GM18909 (cell line): ENCODE results near the gene LRCH4.

ENCODE experiments used
- ATAC-seq: cut with Tn5 transposase; IDR thresholded peaks from one replicate; pipeline ENCODE4 v1.9.1; 2021; ENCODE audit warnings: mild to moderate bottlenecking; ENCODE audit not compliant: unreplicated experiment, poor library complexity

The LRCH4 gene

DNA sequence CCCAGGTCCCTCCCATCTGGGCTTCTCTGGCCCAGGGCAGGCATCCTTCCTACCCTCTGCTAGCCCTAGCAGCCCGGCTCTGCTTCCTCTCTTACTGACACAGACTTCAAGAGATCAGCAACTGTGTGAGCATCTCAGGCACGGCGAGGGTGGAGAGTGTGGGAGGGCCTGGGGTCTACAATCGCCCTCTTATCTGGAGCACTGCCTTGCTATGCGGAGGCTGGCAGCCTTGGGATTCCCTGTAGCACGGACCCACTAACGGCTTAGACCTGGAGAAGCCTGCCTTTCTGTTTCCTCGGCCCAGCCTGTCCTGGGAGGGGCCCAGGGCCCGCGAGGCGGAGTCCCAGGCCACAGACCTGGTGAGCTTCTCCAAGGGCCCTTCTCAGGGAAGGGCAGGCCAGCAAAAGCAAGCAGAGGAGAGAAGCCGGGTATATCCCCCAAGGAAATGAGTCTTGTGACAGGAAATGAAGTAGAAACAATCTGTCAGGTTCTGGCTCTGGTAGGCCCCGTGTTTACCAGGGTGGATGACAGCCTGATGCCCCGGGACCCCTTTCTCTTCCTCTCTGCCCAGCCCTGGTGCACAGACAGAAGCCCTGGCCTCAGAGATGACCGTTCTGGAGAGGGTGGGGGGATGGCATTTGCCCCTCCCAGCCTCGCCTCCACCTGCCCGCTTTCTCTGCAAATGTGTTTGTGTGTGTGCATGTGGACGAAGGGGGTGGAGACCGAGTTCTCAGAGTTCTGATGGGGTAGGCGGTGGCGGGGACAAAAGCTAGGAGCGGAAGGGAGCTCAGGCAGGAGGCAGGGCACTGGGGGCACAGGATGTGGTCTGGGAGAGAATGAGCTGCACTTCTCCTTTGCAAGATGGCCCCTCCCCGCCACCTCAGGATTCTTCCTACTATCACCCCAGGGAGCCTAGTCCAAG, 2.5 kb downstream of the LRCH4 start:
- no peak for ATAC-seq

DNA sequence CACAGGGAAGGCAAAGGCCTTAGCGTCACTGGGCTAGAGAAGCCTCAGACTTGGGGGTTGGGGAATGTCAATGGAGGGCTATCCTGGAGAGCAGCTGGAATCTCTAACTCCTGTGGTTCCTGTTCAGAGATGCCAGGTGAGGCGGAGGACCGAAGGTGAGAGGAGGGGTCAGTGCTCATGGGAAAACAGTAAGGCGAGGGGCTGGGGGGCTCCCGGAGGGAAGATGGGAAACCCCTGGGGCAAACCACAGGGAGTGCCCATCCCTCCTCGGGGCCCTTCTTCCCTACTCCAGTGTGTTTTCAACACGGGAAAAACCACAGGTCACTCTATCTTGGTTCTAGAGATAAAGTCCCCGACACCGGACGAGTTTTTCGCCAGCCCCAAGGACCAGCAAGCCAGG, 3.3 kb downstream of the LRCH4 start:
- ATAC-seq: no peak

GRCh38 chr7:100582041-100582579, 3.8 kb downstream of the LRCH4 start:
- no peak for ATAC-seq

DNA sequence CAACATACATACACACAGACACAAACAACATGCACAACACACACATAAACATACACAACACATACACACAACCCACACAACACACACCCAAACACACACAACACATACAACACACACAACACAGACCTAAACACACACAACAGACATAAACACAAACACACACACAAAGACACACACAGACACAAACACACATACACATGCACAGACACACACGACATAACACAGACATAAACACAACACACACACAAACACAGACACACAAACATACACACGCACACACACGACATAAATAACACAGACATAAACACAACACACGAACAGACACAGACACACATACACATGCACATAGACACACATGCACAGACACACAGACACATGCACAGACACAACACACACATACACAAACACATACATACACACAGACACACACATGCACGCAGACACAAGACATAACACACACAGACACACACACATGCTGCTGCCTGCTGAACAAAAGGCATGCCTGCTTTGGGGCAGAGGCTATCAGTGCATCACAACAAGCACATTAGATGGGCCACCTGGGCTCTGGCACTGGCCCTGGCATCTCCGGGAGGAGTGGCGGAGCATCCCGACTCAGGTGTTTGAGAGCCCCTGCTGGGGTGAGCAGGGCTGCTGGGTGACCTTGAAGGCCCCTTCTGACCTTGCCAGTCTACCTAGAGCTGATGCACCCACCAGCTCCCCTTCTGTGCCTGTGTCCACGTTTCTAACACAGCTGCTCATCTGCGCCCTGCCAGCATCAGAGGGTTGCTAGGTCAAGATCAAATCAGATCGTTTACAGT, 5.3 kb downstream of the LRCH4 start:
- ATAC-seq: no peak

DNA sequence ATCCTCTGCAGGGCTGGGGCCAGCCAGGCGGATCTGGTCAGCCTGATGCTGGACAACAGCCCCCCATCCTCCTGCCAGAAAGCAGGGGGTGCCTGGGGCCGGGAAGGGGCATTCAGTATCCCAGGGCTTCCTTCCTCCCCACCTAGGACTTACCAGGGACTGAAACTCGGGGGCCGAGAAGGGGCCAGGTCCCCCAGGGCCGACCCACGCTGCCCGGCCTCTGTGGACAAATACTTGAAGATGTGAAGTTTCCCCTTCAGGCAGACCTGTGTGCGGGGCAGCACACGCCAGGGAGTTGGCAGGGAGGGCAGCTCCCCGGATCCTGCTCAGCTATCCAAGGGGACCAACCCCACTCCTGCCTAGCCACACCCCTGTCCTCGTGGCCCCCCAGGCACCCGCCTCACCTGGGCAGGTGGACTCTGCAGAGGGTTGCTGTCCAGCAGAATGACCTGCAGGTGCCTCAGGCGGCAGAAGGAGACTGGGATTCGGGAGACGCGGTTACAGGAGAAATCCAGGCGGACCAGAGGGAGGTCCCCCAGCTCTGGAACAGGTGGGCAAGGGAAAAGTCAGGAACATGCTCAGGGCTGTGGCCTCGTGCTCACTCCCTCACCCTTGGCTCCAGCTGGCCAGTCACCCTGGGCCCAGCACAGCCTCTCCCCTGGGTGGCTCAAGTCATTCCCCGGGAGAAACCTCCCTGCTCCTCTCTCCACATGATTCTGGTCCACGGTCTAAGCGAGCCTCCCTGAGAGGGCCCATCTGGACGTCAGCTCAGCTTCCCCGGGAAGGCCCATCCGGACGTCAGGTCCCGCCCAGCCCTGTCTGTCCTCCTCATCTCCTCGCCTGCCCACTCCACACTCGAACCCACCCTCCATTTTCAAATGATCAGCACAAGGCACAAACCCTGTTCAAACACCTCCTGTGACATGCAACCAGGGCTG, 7.4 kb downstream of the LRCH4 start:
- no peak for ATAC-seq

DNA sequence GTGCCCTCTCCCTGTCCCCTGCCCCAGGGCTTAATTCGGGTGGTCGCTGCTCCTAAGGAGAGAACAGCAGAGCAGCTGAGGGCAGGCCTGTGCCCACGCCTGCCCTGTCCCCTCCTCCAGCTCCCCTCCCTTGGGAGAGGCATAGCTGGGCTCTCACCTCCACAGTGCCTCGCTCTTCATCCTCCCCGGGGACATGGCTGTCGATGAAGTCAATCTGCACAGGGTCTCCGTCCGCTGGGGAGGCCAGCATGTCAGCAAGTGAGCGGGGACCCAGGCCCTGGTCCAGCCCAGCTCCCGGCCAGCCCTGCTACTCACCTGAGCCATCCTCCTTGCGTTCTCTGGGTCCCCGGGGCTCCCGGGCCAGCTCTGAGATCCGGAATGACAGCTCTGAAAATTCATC, 8.4 kb downstream of the LRCH4 start:
- ATAC-seq: no peak

DNA sequence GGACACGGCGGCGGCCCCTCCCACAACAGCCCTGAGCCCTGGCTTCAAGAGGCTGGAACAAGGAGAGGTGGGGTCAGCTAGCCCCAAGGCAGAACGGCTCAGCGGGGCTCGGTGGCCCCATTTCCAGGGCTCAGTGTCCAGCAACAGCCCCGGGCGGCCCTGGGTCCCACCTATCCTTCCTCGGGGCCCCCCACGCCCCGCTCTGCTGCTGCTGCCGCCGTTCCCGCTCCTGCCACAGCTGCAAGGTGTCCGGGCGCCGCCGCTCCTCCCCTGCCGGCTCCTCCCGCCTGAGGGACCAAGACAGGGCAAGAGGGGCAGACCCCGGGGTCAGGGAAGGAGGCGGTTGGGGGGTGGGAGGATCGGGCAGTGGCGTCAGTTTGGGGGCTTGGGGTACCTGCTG, 8.8 kb downstream of the LRCH4 start:
- no peak for ATAC-seq

DNA sequence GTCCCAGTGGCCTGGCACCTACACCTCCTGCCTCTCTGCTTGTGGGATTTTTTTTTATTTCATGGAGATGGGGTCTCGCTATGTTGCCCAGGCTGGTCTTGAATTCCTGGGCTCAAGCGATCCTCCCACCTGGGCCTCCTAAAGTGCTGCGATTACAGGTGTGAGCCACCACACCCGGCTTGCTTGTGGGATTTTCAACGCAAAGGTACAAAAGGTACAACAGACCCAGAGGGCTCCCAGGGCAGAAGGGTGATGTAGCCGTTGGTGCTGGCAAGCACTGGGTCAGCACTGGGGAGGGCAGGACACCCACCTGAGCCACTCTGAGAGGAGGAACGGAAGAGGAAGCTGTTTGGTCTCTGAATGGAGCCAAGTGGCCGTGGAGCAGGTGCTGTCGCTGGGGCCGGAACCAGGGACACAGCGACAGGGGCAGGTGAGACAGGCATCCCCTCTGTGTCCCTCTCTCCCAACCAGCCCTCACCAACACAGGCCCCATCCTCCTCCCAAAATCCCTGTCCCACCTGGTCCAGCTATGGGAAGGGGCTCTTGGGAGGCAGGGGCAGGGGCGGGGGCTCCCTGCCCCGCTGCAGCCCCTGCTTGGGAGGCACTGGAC, 9.4 kb downstream of the LRCH4 start:
- no peak for ATAC-seq

DNA sequence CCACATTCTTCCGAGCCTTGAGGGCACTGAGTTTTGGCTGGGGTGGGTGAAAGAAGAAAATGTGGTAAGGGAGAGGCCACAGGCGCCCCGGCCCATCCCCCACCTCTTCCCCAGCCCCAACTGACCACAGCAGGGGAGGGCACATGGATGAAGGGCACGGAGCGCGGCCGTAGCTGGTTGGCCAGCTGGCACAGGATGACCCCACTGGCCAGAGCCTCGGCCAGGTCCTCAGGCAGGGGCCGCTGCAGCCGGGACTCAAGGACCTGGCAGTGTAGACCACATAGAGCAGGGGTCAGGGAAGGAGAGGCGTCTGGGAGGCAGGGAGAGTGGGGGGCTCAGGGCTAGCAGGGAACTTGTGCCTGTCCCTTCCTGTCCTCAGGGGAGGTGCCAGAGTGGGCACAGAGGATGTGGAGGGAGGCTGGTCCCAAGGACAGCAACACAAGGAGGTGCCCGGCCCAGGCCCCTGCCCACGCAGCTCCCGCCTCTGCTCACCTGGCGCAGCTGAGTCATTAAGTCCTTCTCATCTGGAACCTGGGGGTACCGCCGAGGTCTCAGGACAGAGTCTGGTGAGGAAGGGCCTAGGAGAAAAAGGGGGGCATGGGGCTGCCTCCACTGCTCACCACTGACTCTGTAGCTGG, 10.1 kb downstream of the LRCH4 start:
- no peak for ATAC-seq

DNA sequence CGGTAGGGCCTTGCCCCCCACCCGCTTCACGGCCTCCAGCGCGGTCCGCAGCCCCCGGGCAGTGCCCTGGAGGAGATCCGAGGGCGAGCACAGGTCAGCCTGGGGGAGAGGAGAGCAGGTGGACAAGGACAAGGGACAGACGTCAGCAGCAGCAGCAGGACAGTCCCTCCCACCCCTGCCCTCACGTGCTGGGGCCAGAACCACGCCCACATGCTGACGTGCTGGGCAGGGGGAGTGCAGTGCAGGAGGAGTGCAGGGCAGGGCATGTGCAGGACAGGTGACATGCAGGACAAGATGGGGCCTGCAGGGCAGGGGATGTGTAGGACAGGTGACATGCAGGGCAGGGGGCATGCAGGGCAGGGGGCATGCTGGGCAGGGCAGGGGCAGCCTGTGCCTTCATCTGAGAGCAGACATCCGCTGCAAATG, 10.7 kb downstream of the LRCH4 start:
- ATAC-seq: no peak

DNA sequence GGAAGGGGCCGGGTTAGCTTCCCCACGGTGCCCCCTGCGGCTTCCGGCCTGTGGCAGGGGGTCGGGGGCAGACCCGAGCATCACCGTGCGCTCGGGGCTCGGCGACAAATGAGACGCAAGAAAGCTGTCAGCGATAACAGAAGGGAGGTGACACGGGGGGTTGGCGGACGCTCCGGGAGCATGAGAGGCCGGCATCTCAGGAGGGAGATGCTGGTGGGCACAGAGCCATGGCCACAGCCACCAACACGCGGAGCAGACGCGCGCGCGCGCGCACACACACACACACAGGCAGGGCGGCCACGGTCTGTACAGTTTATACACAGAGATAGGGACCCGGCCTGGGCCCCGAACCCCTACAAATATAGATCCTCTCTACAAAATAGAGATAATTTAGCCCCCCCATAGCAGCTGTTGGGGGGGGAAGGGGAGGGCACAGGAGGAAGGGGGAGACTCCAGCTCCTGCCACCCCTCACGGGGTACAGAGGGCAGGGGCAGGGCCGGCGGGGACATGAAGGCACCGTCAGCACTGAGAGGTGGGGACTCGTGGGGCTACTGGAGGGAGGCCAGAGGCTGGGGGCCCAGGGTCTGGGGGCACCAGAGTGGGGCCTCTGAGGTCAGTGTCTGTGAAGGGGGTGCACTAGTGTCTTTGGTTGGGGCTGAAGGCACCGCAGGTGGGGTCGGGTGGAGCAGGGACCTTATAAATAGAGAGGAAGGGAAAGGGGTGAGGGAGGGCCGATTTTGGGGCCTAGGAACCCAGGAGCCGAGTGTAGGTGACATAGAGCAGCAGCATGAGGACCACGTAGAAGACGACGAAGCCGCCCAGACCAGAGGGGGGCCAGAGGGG, 11.3 kb downstream of the LRCH4 start:
- ATAC-seq: no peak

DNA sequence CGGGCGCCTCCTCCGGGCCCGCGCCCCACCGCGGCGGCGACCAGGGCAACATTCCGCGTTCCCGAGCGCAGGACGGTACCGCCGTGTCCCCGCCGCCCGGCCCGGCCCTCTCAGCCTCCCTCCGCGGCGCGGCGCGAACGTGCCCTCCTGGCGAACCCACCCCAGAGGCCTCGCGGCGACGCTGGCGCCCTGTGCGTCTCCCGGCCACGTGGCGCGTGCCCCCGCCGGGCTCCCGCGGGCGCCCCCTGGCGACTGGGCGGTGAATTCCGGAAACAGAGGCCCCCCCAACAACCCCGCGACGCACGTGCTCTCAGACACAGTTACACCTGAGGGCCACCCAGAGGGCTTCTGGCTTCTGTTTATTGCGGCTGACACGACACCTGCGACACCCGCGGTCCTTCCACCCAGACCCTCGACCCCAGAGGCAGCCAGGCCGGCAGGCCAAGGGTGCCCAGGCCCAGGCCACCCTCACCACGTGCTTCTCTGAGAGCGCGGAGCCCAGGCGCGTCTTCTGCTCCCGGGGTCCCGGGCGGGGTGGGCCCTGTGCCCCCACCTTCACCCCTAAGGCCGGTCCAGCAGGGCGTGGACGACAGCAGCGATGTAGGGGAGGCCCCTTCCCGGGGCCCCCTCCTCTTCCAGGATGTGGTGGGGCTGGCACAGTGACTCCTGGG, 12.1 kb downstream of the LRCH4 start, which contains the start of gene SAP25:
SAP25 (minus strand) TSS at position 210 of the 671 bp plus-strand sequence; CDS start at position 52, 158 bp downstream.
- ATAC-seq: no peak

DNA sequence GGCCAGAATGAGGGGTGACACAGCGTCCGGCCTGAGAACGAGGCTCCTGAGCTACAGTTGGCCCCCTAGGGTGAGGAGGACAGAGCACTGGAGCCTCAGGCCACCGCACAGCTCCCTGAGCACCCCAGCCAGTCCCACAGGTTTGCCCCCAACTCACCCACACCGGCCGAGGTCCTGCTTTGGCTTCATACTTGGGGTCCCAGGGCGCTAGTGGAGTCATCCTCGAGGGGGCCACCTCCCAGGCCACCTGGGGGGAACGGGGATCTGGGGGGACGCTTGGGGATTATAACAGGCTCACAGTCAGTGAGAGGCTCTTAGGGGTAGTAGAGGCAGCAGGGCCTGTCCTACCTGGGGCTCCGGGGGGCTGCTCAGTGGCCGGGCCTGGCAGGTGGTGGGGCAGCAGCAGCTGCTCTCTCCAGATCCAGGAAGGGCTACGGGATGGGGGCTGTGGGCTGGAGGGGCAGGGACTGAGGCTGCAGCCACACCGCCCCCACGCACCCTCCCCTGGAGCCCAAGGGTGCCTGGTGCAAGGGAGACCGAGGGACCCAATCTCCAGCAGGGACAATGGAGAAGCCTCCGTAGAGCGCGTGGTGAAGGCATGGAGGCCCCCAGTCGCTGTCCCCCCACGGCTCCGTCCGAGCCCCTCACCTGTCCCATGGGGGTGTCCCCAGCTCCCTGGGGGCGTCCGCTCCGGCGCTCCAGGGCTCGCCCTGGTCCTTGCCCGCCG, 12.8 kb downstream of the LRCH4 start:
- no peak for ATAC-seq

DNA sequence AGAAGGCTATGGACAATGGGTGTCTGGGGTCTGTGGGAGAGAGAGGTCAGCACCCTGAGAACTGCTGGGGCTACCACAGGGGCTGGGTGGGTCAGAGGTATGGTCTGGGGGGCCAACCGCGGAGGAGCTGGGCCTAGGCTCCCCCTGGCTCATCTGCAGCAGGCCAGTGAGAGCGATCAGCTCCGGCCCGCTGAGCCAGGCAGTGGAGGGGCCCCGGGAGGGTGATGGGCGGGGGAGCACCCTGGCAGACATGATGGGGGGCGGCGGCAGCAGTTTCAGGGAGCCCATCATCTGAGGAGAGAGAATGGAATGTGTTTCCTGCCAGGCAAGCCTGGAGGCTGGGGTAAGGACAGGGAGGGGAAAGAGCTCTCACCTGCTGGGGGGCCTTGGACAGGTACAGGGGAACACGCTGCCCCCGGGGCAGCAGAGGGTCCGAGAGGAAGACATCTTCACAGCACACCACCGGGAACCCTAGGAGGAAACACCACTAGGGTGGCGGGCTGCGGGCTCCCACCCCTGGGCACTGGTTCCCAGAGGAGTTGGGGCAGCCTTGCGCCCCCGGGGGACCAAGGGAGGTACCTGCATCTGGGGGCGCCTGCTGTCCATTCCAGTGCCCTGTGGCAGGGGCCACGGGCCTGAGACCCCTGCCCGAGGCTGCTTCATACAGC, 13.5 kb downstream of the LRCH4 start:
- no peak for ATAC-seq

GRCh38 chr7:100571829-100572116, 14.2 kb downstream of the LRCH4 start:
- no peak for ATAC-seq

DNA sequence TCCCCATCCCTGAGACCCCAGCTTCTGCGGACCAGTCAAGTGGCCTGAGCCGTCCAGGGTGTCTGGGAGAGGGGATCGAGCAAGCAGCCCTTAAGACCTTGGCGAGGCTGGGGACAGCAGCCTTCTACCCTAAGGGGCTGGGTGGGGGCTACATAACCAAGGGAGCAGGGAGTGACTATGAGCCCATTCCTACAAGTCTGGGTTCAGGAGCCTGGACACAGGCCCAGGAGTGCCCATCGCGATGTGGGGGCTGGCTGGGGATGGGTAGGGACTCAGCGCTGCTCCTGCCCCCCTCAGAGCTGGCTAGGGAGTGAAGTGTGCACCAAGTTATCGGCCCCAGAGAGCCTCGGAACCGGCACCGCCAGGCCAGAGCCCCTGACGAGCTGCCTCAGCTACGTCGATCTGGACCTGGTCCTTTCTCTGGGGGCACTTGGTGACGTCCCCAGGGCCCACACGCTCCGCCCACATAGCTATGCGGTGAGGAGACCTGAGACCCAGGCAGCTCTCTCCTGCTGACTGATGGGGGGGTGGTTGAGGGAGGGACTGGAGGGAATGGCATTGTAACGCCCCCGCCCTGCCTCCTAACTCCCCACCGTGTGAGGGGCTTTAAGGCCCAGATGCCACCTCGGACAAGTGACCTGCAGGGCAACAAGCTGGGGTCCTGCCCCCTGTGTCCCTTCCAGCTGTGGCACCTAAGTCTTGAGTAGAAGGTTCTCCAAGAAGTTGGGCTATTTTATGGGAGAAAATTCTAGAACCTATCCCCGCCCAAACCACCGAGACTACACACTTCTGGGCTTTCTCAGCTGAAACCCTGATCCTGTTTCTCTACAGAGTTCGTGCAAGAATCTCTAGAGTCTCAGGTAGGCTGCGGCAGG, 14.7 kb downstream of the LRCH4 start:
- ATAC-seq: no peak
